ENCODE measurements around the gene MTMR11. TPM values are rescaled to one million over a fixed set of nuclear protein-coding genes. Genes with fewer than 3 reads are reported as not detected.

Gene MTMR11
- total and polyA plus RNA-seq, 2 of the 13 experiments (the other 11 are each of a cell fraction or from before 2014, with no cell fraction given): 0.49 to 2.8 TPM

GRCh38 chr1:149885339-149886120, 51.1 kb downstream of the MTMR11 start (continued):
- TF ChIP-seq ZNF572 (CRISPR knock-in tag; IDR thresholded peaks at IDR 0.05): no peak
- TF ChIP-seq PHF8 (CRISPR knock-in tag; IDR thresholded peaks at IDR 0.05): no peak
- no peak for TF ChIP-seq HIVEP1 (CRISPR knock-in tag; IDR thresholded peaks at IDR 0.05)
- TF ChIP-seq MED8 (CRISPR knock-in tag; IDR thresholded peaks at IDR 0.05; ENCODE audit: insufficient replicate concordance): no peak
- TF ChIP-seq, protein P1, sequence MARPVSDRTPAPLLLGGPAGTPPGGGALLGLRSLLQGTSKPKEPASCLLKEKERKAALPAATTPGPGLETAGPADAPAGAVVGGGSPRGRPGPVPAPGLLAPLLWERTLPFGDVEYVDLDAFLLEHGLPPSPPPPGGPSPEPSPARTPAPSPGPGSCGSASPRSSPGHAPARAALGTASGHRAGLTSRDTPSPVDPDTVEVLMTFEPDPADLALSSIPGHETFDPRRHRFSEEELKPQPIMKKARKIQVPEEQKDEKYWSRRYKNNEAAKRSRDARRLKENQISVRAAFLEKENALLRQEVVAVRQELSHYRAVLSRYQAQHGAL (CRISPR knock-in tag; IDR thresholded peaks at IDR 0.05; ENCODE audit: not compliant biosample characterization): no peak
- TF ChIP-seq, protein P2, sequence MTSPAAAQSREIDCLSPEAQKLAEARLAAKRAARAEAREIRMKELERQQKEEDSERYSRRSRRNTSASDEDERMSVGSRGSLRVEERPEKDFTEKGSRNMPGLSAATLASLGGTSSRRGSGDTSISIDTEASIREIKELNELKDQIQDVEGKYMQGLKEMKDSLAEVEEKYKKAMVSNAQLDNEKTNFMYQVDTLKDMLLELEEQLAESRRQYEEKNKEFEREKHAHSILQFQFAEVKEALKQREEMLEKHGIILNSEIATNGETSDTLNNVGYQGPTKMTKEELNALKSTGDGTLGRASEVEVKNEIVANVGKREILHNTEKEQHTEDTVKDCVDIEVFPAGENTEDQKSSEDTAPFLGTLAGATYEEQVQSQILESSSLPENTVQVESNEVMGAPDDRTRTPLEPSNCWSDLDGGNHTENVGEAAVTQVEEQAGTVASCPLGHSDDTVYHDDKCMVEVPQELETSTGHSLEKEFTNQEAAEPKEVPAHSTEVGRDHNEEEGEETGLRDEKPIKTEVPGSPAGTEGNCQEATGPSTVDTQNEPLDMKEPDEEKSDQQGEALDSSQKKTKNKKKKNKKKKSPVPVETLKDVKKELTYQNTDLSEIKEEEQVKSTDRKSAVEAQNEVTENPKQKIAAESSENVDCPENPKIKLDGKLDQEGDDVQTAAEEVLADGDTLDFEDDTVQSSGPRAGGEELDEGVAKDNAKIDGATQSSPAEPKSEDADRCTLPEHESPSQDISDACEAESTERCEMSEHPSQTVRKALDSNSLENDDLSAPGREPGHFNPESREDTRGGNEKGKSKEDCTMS (CRISPR knock-in tag; conservative IDR thresholded peaks at IDR 0.05): no peak
- no peak for TF ChIP-seq ZNF451 (CRISPR knock-in tag; IDR thresholded peaks at IDR 0.05)
- TF ChIP-seq MNT (IDR thresholded peaks at IDR 0.05): no peak
- peak; percentile 24; the same call in 1 of the 2 replicates for TF ChIP-seq POLR2AphosphoS5 (IDR thresholded peaks at IDR 0.05; ENCODE audit: low read depth, low read length)
- TF ChIP-seq ZNF761 (CRISPR knock-in tag; conservative IDR thresholded peaks at IDR 0.05): no peak
- TF ChIP-seq RBM39 (IDR thresholded peaks at IDR 0.05; ENCODE audit: low read depth, low read length, poor library complexity, severe bottlenecking): peak; percentile 60
- TF ChIP-seq ZNF143 (CRISPR knock-in tag; IDR thresholded peaks at IDR 0.05): no peak
- no peak for TF ChIP-seq MEIS1 (CRISPR knock-in tag; IDR thresholded peaks at IDR 0.05; ENCODE audit: borderline replicate concordance)
- no peak for TF ChIP-seq NFATC3 (CRISPR knock-in tag; IDR thresholded peaks at IDR 0.05)
- TF ChIP-seq ZNF136 (CRISPR knock-in tag; IDR thresholded peaks at IDR 0.05; ENCODE audit: low read depth): 0 out of 2 replicates have a peak, but pooled peaks have one; percentile 72
- 0 out of 2 replicates have a peak, but pooled peaks have one; percentile 41 for TF ChIP-seq ZFP37 (CRISPR knock-in tag; IDR thresholded peaks at IDR 0.05; ENCODE audit: borderline replicate concordance)
- TF ChIP-seq PHF20 (CRISPR knock-in tag; IDR thresholded peaks at IDR 0.05): no peak
- TF ChIP-seq ZNF142 (CRISPR knock-in tag; IDR thresholded peaks at IDR 0.05): 0 out of 2 replicates have a peak, but pooled peaks have one; percentile 7
- TF ChIP-seq ZC3H13 (CRISPR knock-in tag; IDR thresholded peaks at IDR 0.05): peak; percentile 23; the same call in 1 of the 2 replicates
